NCI-H2171 (cell line): ENCODE data around the gene CES2.

Experiments used
- DNase-seq: peaks from one replicate; lab custom pipeline; 2025; lab: John Stamatoyannopoulos, UW

CES2 gene

GRCh38 chr16:66902648-66903543 lies 32.4 kb upstream of the CES2 start:
- no peak for DNase-seq

GRCh38 chr16:66903544-66904427 lies 31.5 kb upstream of the CES2 start:
- DNase-seq: no peak

- no peak for DNase-seq
These were observed 30.9 kb upstream of the CES2 start for GRCh38 chr16:66904428-66904845.

GRCh38 chr16:66904846-66905632 lies 30.3 kb upstream of the CES2 start:
- DNase-seq: no peak

GRCh38 chr16:66905633-66906539 lies 29.4 kb upstream of the CES2 start:
- DNase-seq: no peak

GRCh38 chr16:66906916-66907836 lies 28.1 kb upstream of the CES2 start:
- no peak for DNase-seq

- no peak for DNase-seq
These were observed 27.2 kb upstream of the CES2 start for GRCh38 chr16:66908116-66908515.

GRCh38 chr16:66908762-66909559 lies 26.4 kb upstream of the CES2 start:
- no peak for DNase-seq

GRCh38 chr16:66910175-66910940 lies 25.0 kb upstream of the CES2 start:
- DNase-seq: no peak

GRCh38 chr16:66911112-66911511 lies 24.2 kb upstream of the CES2 start:
- no peak for DNase-seq

- no peak for DNase-seq
These were observed 23.5 kb upstream of the CES2 start for GRCh38 chr16:66911801-66912200.

- no peak for DNase-seq
These were observed 22.2 kb upstream of the CES2 start for GRCh38 chr16:66913081-66913480.

GRCh38 chr16:66913711-66914110 lies 21.6 kb upstream of the CES2 start:
- no peak for DNase-seq

GRCh38 chr16:66914541-66914940 lies 20.8 kb upstream of the CES2 start:
- DNase-seq: no peak

GRCh38 chr16:66915041-66915440 lies 20.3 kb upstream of the CES2 start:
- DNase-seq: no peak

GRCh38 chr16:66916518-66916917 lies 18.8 kb upstream of the CES2 start:
- no peak for DNase-seq

GRCh38 chr16:66917741-66918140 lies 17.6 kb upstream of the CES2 start:
- no peak for DNase-seq

GRCh38 chr16:66918355-66918754 lies 17.0 kb upstream of the CES2 start:
- no peak for DNase-seq
